ENCODE measurements around the gene RAB27B. TPM values are rescaled to one million over a fixed set of nuclear protein-coding genes. Genes with fewer than 3 reads are reported as not detected.

Gene RAB27B
- total and polyA plus RNA-seq, 10 of the 15 experiments (the other 5 are each of a cell fraction or from before 2014, with no cell fraction given), result under 0.01 to 0.03 TPM; not detected in 8

DNA sequence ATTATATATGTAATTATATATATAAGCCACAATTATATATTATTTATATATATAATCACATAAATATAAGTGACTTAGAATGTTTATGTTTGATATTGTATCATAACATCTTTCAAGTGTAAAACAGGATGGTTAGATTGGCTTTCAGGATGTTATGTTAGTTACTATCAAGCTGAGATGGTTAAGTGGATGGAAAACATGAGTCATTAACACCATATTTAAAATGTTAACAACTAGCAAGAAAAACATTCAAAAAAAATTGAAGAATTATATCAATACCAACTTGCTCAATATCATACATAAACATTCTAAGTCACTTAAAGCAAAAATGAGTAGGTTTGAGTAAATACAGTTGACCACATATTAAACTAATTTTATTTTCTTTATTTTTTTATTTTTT is 21.8 kb upstream of the RAB27B start:
- no peaks in the 10 kb centered on the region for H3K9me3 ChIP-seq (replicated peaks; ENCODE audit: control insufficient read depth, insufficient read depth, low read length)
- H3K27me3 ChIP-seq (replicated peaks in 1 of 2; ENCODE audit: control insufficient read depth in 2 of 2, insufficient read depth in 2 of 2, low read length in 1 of 2), result no peaks in the 10 kb centered on the region
- ChIA-PET SMC1A (ENCODE audit: uncharacterized antibody, unreplicated experiment) (no interaction called here), RAD21 (ENCODE audit: unreplicated experiment) (no interaction called here), POLR2A (no interaction called here), CTCF (no interaction called here)
- no peak overlapping the region for H3K27ac ChIP-seq (ENCODE audit: control insufficient read depth, insufficient read depth)
- FAIRE-seq, result no peak
- no peaks in the 10 kb centered on the region for H3K36me3 ChIP-seq (ENCODE audit: control insufficient read depth in 2 of 2, insufficient read depth in 2 of 2, low read length in 1 of 2)
- no peak for ATAC-seq
- intact Hi-C loops (cut with micrococcal nuclease; ENCODE audit: unreplicated experiment), result no loop called here
- H3K4me2 ChIP-seq (ENCODE audit: control insufficient read depth, insufficient read depth), result no peak overlapping the region
- no peak overlapping the region for H2AFZ ChIP-seq (ENCODE audit: control insufficient read depth, low read depth, low read length)
- no peak overlapping the region for H3K9ac ChIP-seq (ENCODE audit: control insufficient read depth, insufficient read depth, low read length)
- H3K79me2 ChIP-seq (ENCODE audit: control insufficient read depth, insufficient read depth, low read length), result no peaks in the 10 kb centered on the region
- in situ Hi-C loops (cut with MboI), result no loop called here
- no peak for TF ChIP-seq ZZZ3 (IDR thresholded peaks at IDR 0.05; ENCODE audit: control insufficient read depth, insufficient read length, low read depth)
- TF ChIP-seq, protein P1, sequence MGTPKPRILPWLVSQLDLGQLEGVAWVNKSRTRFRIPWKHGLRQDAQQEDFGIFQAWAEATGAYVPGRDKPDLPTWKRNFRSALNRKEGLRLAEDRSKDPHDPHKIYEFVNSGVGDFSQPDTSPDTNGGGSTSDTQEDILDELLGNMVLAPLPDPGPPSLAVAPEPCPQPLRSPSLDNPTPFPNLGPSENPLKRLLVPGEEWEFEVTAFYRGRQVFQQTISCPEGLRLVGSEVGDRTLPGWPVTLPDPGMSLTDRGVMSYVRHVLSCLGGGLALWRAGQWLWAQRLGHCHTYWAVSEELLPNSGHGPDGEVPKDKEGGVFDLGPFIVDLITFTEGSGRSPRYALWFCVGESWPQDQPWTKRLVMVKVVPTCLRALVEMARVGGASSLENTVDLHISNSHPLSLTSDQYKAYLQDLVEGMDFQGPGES (IDR thresholded peaks at IDR 0.05), result no peak
- TF ChIP-seq RBBP5 (conservative IDR thresholded peaks at IDR 0.05), result no peak
- TF ChIP-seq, protein P2, sequence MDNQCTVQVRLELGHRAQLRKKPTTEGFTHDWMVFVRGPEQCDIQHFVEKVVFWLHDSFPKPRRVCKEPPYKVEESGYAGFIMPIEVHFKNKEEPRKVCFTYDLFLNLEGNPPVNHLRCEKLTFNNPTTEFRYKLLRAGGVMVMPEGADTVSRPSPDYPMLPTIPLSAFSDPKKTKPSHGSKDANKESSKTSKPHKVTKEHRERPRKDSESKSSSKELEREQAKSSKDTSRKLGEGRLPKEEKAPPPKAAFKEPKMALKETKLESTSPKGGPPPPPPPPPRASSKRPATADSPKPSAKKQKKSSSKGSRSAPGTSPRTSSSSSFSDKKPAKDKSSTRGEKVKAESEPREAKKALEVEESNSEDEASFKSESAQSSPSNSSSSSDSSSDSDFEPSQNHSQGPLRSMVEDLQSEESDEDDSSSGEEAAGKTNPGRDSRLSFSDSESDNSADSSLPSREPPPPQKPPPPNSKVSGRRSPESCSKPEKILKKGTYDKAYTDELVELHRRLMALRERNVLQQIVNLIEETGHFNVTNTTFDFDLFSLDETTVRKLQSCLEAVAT (IDR thresholded peaks at IDR 0.05), result no peak
- no peak for TF ChIP-seq YY1 (IDR thresholded peaks at IDR 0.05; ENCODE audit: low read depth, low read length)
- TF ChIP-seq RB1 (IDR thresholded peaks at IDR 0.05; ENCODE audit: borderline replicate concordance), result no peak
- TF ChIP-seq LARP7 (IDR thresholded peaks at IDR 0.05), result no peak
- TF ChIP-seq NR2C2 (IDR thresholded peaks at IDR 0.05; ENCODE audit: borderline replicate concordance, control insufficient read depth, insufficient read length, low read depth), result no peak
- TF ChIP-seq, protein P3, sequence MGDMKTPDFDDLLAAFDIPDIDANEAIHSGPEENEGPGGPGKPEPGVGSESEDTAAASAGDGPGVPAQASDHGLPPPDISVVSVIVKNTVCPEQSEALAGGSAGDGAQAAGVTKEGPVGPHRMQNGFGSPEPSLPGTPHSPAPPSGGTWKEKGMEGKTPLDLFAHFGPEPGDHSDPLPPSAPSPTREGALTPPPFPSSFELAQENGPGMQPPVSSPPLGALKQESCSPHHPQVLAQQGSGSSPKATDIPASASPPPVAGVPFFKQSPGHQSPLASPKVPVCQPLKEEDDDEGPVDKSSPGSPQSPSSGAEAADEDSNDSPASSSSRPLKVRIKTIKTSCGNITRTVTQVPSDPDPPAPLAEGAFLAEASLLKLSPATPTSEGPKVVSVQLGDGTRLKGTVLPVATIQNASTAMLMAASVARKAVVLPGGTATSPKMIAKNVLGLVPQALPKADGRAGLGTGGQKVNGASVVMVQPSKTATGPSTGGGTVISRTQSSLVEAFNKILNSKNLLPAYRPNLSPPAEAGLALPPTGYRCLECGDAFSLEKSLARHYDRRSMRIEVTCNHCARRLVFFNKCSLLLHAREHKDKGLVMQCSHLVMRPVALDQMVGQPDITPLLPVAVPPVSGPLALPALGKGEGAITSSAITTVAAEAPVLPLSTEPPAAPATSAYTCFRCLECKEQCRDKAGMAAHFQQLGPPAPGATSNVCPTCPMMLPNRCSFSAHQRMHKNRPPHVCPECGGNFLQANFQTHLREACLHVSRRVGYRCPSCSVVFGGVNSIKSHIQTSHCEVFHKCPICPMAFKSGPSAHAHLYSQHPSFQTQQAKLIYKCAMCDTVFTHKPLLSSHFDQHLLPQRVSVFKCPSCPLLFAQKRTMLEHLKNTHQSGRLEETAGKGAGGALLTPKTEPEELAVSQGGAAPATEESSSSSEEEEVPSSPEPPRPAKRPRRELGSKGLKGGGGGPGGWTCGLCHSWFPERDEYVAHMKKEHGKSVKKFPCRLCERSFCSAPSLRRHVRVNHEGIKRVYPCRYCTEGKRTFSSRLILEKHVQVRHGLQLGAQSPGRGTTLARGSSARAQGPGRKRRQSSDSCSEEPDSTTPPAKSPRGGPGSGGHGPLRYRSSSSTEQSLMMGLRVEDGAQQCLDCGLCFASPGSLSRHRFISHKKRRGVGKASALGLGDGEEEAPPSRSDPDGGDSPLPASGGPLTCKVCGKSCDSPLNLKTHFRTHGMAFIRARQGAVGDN (IDR thresholded peaks at IDR 0.05), result no peak
- TF ChIP-seq, protein P4, sequence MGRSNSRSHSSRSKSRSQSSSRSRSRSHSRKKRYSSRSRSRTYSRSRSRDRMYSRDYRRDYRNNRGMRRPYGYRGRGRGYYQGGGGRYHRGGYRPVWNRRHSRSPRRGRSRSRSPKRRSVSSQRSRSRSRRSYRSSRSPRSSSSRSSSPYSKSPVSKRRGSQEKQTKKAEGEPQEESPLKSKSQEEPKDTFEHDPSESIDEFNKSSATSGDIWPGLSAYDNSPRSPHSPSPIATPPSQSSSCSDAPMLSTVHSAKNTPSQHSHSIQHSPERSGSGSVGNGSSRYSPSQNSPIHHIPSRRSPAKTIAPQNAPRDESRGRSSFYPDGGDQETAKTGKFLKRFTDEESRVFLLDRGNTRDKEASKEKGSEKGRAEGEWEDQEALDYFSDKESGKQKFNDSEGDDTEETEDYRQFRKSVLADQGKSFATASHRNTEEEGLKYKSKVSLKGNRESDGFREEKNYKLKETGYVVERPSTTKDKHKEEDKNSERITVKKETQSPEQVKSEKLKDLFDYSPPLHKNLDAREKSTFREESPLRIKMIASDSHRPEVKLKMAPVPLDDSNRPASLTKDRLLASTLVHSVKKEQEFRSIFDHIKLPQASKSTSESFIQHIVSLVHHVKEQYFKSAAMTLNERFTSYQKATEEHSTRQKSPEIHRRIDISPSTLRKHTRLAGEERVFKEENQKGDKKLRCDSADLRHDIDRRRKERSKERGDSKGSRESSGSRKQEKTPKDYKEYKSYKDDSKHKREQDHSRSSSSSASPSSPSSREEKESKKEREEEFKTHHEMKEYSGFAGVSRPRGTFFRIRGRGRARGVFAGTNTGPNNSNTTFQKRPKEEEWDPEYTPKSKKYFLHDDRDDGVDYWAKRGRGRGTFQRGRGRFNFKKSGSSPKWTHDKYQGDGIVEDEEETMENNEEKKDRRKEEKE (IDR thresholded peaks at IDR 0.05), result no peak
- TF ChIP-seq TCF12 (IDR thresholded peaks at IDR 0.05; ENCODE audit: low read depth, low read length), result no peak
- TF ChIP-seq, protein P5, sequence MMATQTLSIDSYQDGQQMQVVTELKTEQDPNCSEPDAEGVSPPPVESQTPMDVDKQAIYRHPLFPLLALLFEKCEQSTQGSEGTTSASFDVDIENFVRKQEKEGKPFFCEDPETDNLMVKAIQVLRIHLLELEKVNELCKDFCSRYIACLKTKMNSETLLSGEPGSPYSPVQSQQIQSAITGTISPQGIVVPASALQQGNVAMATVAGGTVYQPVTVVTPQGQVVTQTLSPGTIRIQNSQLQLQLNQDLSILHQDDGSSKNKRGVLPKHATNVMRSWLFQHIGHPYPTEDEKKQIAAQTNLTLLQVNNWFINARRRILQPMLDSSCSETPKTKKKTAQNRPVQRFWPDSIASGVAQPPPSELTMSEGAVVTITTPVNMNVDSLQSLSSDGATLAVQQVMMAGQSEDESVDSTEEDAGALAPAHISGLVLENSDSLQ (IDR thresholded peaks at IDR 0.05), result no peak
- no peak for TF ChIP-seq WRNIP1 (IDR thresholded peaks at IDR 0.05; ENCODE audit: borderline replicate concordance, low read depth, low read length)
- no peaks in the 10 kb centered on the region for H3K4me1 ChIP-seq (ENCODE audit: control insufficient read depth, insufficient read depth, low read length)
- BruUV-seq (replicated peaks), result no TSS peak
- H3K4me3 ChIP-seq, result no peak overlapping the region
- H4K20me1 ChIP-seq (ENCODE audit: control insufficient read depth, insufficient read depth), result no peaks in the 10 kb centered on the region
- DNase-seq (ENCODE audit: low read depth, low spot score), result no peak
